Ovary (tissue), 3 donors: ENCODE measurements around the gene RABGAP1L.

ENCODE experiments used
- POLR2A ChIP-seq: fragments of 450-650 bp; IDR thresholded peaks from one replicate; pipeline ENCODE4 v1.6.1; 2017; ENCODE audit warnings: antibody characterized with exemption, mild to moderate bottlenecking, moderate library complexity
- TF ChIP-seq, protein P1 (sequence below), 3 donors: fragments of 450-650 bp in 2 of 3; fragments of 200-600 bp in 1 of 3; IDR thresholded peaks; one replicate each; pipeline versions ENCODE4 v1.5.1 to v1.8.0; 2016 to 2022; ENCODE audit warnings: antibody characterized with exemption in 3 of 3, mild to moderate bottlenecking in 1 of 3
- donor health status: DM: no; HTN: no; CAD: no.

DNA sequence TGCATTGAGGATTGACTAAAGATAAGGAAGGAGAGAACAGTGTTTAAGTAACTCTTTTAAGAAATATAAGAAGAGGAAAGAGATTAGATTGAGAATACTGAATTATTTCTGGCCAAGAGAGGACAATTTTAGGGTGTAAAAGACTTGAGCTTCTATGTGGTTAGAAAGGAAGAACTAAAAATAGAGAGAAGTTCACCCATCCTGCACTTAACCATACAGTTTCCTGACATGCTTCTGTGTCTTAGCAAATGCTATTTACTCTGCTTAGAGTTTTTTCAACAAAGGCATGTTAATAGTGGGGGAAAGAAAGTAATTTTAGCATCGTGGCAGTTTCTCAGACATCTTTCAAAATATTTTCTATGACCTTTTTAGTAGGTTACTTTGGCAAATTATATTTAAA lies 165.6 kb downstream of the RABGAP1L start:
- TF ChIP-seq, protein P1, sequence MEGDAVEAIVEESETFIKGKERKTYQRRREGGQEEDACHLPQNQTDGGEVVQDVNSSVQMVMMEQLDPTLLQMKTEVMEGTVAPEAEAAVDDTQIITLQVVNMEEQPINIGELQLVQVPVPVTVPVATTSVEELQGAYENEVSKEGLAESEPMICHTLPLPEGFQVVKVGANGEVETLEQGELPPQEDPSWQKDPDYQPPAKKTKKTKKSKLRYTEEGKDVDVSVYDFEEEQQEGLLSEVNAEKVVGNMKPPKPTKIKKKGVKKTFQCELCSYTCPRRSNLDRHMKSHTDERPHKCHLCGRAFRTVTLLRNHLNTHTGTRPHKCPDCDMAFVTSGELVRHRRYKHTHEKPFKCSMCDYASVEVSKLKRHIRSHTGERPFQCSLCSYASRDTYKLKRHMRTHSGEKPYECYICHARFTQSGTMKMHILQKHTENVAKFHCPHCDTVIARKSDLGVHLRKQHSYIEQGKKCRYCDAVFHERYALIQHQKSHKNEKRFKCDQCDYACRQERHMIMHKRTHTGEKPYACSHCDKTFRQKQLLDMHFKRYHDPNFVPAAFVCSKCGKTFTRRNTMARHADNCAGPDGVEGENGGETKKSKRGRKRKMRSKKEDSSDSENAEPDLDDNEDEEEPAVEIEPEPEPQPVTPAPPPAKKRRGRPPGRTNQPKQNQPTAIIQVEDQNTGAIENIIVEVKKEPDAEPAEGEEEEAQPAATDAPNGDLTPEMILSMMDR (IDR thresholded peaks at IDR 0.05): no peak
- no peak for TF ChIP-seq POLR2A
